Peyer's patch (tissue), 4 donors: ENCODE measurements around the gene GMEB2. TPM values are rescaled to one million over a fixed set of nuclear protein-coding genes. Genes with fewer than 3 reads are reported as not detected.
A peak's percentile ranks its signal among the peaks of the same experiment; 100 is the strongest.
"Not testable (repeated sequence)": the region's sequence is repeated elsewhere in the genome, so short reads cannot be mapped to it uniquely, and the experiment has no call there.

Experiments used
- DNase-seq, 3 donors: peaks; one replicate each; pipeline ENCODE4 v3.0.0-alpha.2; 2017 to 2019
- H3K27ac ChIP-seq, 4 donors: fragments of 200-600 bp; sonication (generic); one replicate each; pipeline ENCODE4 v1.5.1; 2016 to 2019
- H3K27me3 ChIP-seq, 2 donors: fragments of 200-600 bp; sonication (generic); one replicate each; pipeline ENCODE4 v1.5.1; 2019
- H3K36me3 ChIP-seq, 3 donors: fragments of 200-600 bp; sonication (generic); one replicate each; pipeline ENCODE4 v1.5.1; 2016 to 2019
- H3K4me1 ChIP-seq, 4 donors: fragments of 200-600 bp; sonication (generic); one replicate each; pipeline ENCODE4 v1.5.1; 2016 to 2019
- H3K4me3 ChIP-seq, 4 donors: fragments of 200-600 bp; sonication (generic); 1 replicate in 3 of 4; 2 replicates in 1 of 4; pipeline ENCODE4 v1.5.1; 2016 to 2019; ENCODE audit warnings: mild to moderate bottlenecking in 1 of 4
- H3K9me3 ChIP-seq, 4 donors: fragments of 200-600 bp; sonication (generic); one replicate each; pipeline ENCODE4 v1.5.1; 2016 to 2019; ENCODE audit warnings: mild to moderate bottlenecking in 1 of 4
- POLR2A ChIP-seq, 2 donors: fragments of 450-650 bp; IDR thresholded peaks; one replicate each; pipeline ENCODE4 v1.5.1; 2017; ENCODE audit warnings: antibody characterized with exemption in 2 of 2, mild to moderate bottlenecking in 2 of 2, moderate library complexity in 2 of 2
- total RNA-seq, 4 donors: library from RNA; depleted of rRNA; stranded (reverse); fragments of >200 nt; gene quantifications; one replicate each; pipeline ENCODE4 v1.1.0, GENCODE V29; 2016
- TF ChIP-seq, protein P1 (sequence below), 6 experiments: fragments of 450-650 bp in 4 of 6; fragments of 200-600 bp in 2 of 6; sonication (generic) in 1 of 6; IDR thresholded peaks; one replicate each; pipeline ENCODE4 v1.5.1; 2017 to 2019; ENCODE audit warnings: antibody characterized with exemption in 6 of 6, mild to moderate bottlenecking in 3 of 6, moderate library complexity in 1 of 6

The GMEB2 gene
- total RNA-seq, 4 donors from 2014 or later, result 13.8 to 24.5 (median 17.1) TPM

DNA sequence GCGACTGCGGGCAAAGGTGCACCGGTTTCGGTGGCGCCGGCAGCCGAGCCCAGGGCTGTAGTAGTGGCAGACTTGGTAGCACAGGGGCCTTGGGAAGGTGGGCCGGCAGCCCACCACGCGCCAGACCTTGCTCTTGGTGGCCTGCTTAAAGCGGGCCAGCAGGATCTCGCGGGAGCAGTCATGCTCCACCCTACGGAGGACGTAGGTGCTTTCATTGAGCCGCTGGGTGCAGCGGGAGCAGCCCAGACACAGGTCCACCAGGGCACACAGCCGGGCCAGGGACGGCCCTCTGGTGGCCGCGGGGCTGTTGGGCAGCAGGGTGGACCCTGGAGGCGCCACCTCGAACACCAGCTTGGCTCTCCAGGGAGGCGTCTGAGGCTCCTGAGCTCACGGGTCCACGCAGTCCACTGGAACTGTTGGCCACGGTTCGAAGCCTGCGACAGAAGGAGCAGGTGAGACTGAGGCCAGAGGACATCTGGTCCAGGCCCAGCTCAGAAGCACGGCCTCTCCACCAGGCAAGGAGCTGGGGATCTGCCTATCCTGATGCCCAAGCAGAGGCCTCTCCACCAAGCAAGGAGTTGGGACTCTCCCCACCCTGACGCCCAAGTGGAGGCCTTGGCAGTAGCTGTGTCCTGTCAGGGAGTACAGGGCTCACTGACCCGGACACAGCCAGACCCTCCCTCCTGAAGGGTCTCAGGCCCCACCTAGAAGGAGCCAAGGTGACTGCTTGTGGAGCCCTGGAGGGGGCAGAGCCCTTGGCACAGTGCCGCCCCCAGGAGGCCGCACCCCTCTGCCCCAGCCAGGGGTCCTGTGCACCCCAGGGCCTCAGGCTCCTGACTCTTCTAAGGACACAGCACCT, 53.9 kb downstream of the GMEB2 start:
- Histone ChIP-seq H3K27ac (peak overlapping the region; percentile 80 to 88 (median 84)), H3K4me1 (peaks cover 3 to 30% (median 18%) of the 10 kb centered on the region in 4 donors), H3K36me3 (peaks cover 0 to 8% (median 0%) of the 10 kb centered on the region in 3 donors), H3K27me3 (no peaks in the 10 kb centered on the region), H3K4me3 (peak overlapping the region; percentile 72 to 88 (median 80)), H3K9me3 (no peaks in the 10 kb centered on the region)
- DNase-seq, result no peak
- TF ChIP-seq, protein P1, sequence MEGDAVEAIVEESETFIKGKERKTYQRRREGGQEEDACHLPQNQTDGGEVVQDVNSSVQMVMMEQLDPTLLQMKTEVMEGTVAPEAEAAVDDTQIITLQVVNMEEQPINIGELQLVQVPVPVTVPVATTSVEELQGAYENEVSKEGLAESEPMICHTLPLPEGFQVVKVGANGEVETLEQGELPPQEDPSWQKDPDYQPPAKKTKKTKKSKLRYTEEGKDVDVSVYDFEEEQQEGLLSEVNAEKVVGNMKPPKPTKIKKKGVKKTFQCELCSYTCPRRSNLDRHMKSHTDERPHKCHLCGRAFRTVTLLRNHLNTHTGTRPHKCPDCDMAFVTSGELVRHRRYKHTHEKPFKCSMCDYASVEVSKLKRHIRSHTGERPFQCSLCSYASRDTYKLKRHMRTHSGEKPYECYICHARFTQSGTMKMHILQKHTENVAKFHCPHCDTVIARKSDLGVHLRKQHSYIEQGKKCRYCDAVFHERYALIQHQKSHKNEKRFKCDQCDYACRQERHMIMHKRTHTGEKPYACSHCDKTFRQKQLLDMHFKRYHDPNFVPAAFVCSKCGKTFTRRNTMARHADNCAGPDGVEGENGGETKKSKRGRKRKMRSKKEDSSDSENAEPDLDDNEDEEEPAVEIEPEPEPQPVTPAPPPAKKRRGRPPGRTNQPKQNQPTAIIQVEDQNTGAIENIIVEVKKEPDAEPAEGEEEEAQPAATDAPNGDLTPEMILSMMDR (IDR thresholded peaks at IDR 0.05), result no peak
- no peak for TF ChIP-seq POLR2A (IDR thresholded peaks at IDR 0.05)

DNA sequence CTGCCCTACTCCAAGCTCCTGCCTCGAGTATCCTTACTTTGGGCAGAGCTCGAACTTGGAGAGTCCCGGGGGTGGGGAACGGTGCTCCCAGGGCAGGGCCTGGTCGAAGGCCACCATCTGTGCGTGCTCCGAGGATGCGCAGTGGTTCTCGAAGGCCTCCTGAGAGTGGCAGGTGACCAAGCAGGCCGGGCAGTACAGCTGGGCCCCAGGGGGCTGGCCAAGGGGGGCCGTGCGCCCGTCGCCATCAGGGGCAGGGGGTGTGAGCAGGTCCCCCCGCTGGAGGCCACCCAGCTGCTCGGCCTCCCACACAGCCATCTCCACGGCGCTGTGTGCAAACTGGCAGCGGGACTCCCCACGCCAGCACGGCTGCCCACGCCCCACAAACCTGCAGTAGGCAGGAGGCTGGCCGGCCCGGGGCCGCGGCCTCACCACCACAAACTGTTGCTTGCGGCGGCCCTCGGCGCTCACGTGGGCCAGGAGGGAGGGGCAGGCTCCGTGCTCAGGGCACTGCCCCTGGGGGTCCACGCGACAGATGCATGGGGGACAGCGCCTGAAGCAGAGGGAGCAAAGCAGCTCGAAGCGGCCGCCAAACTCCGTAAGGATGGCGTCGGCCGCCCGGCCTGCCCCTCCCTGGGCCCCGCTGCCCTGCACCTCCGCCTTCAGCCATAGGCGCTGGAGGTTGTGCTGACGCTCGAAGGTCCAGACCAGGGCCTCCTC, 54.7 kb downstream of the GMEB2 start:
- Histone ChIP-seq H3K36me3 (peaks cover 0 to 8% (median 0%) of the 10 kb centered on the region in 3 donors), H3K9me3 (no peaks in the 10 kb centered on the region), H3K4me3 (no peak overlapping the region), H3K27me3 (no peaks in the 10 kb centered on the region), H3K4me1 (peaks cover 3 to 38% (median 22%) of the 10 kb centered on the region in 4 donors), H3K27ac (no peak overlapping the region)
- TF ChIP-seq, protein P1 (IDR thresholded peaks at IDR 0.05), result no peak
- TF ChIP-seq POLR2A (IDR thresholded peaks at IDR 0.05), result no peak
- DNase-seq, result no peak

DNA sequence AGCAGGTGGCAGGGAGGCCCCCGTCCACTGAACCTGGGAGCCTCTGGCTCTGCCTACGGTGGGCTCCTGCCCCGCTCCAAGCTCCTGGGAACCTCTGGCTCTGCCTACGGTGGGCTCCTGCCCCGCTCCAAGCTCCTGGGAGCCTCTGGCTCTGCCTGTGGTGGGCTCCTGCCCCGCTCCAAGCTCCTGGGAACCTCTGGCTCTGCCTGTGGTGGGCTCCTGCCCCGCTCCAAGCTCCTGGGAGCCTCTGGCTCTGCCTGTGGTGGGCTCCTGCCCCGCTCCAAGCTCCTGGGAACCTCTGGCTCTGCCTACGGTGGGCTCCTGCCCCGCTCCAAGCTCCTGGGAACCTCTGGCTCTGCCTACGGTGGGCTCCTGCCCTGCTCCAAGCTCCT, 55.8 kb downstream of the GMEB2 start:
- peaks cover 3 to 41% (median 23%) of the 10 kb centered on the region in 4 donors for H3K4me1 ChIP-seq
- H3K9me3 ChIP-seq, DNase-seq, H3K27me3 ChIP-seq, H3K36me3 ChIP-seq, H3K27ac ChIP-seq, H3K4me3 ChIP-seq: not testable (repeated sequence)

DNA sequence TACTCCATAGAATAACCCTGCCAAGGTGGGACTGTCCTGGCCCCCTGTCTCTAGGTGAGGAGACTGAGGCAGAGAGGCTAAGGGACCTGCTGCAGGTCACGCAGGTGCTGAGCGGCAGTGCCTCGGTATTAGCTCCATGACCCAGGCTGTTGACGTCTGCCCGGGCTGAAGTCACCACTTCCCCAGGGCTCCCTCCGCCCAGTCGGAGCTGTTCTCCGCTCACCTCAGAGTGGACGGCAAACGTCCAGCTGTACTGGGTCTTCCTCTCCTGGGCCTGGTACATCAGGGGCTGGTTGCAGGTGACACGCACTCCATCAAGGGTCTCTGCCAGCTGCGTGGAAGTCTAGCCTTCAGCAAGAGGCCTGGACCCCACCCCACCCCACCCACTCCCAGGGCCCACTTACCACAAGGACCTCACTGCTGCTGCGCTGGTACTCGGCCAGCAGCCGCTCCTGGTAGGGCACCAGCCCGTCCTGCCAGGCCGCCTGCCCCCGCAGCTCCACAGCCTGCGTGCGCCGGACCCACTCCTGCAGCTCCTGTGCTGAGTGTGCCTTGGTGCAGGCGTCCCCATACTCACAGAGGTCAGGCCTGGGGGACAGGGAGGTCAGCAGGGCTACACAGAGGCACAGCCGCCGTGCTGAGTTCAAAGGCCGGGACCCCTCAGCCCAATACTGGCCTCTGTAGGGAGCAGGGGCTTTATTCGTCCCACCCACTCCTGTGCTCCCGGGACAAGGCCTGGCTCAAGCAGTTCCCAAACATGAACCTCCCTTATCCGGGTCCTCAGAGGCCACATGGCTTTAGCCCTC, 56.4 kb downstream of the GMEB2 start:
- Histone ChIP-seq H3K36me3 (peaks cover 0 to 13% (median 0%) of the 10 kb centered on the region in 3 donors), H3K27me3 (no peaks in the 10 kb centered on the region), H3K27ac (no peak overlapping the region), H3K4me3 (no peak overlapping the region), H3K4me1 (peaks cover 3 to 41% (median 23%) of the 10 kb centered on the region in 4 donors), H3K9me3 (no peaks in the 10 kb centered on the region)
- DNase-seq, result no peak
- TF ChIP-seq, protein P1 (IDR thresholded peaks at IDR 0.05), result no peak
- no peak for TF ChIP-seq POLR2A (IDR thresholded peaks at IDR 0.05)

DNA sequence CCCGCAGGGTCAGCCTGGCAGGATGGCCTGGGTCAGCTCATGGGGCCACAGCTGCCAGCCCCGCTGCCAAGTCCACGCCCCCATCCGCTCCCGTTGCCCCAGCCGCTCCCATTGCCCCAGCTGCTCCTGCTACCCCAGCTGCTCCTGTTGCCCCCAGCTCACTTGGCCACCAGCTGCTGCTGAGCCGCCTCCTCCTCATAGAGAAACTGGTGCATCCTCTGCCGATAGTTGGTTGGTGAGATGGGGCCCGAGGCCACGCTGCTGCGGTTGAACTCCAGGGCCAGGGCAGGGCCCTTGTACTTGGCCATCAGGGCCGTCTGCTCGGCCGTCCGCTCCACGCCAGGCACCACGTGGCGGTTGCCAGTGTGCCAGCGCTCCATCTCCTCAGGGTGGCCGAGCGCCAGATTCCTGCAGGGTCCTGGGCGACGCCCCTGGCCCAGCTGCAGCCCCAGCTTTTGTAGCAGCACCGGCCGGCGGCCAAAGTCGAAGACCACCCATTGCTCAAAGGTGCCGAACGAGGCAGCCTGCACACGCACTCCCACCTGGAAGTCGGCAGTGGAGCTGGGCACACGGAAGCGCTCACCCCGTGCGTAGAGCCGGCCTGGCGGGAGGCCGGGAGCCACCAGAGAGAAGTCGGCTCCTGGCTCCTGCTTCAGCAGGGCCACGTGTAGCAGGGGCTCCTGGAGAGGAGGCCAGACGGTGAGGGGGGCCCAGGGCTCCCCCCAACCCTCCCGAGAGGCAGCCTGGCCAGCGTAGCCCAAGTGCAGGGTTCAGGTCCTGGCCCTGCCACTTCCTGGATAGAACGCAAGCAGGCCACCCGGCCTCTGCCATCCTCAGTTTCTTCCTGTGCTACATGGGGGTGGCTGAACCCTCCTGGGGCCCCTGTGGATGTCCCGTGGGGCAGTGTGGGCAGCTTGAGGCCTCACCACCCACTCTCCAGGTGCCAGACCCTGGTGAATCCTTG, 57.6 kb downstream of the GMEB2 start:
- H3K27me3 ChIP-seq, result no peaks in the 10 kb centered on the region
- H3K36me3 ChIP-seq, result peaks cover 0 to 15% (median 0%) of the 10 kb centered on the region in 3 donors
- peak overlapping the region in 1 of 4 donors; percentile 33 for H3K4me3 ChIP-seq
- H3K27ac ChIP-seq, result peak overlapping the region in 2 of 4 donors; percentile 59 to 71
- no peak for DNase-seq
- peaks cover 3 to 36% (median 23%) of the 10 kb centered on the region in 4 donors for H3K4me1 ChIP-seq
- no peak for TF ChIP-seq POLR2A (IDR thresholded peaks at IDR 0.05)
- TF ChIP-seq, protein P1 (IDR thresholded peaks at IDR 0.05), result no peak
- H3K9me3 ChIP-seq, result no peaks in the 10 kb centered on the region
